Vagina (tissue), 2 donors: ENCODE results near the gene GPD1L.

Experiments used
- POLR2AphosphoS5 ChIP-seq, 2 donors: sonication (generic); formaldehyde crosslinking; IDR thresholded peaks; one replicate each; pipeline ENCODE4 v1.9.0; 2017; ENCODE audit warnings: antibody characterized with exemption in 2 of 2, mild to moderate bottlenecking in 2 of 2, low read depth in 1 of 2; ENCODE audit not compliant: insufficient read depth in 1 of 2
- TF ChIP-seq, protein P1 (sequence below), 3 experiments: fragments of 450-650 bp in 2 of 3; fragments of 200-600 bp in 1 of 3; sonication (generic) in 1 of 3; IDR thresholded peaks; one replicate each; pipeline ENCODE4 v1.5.1; 2017 to 2019; ENCODE audit warnings: antibody characterized with exemption in 3 of 3, mild to moderate bottlenecking in 2 of 3, moderate library complexity in 2 of 3

DNA sequence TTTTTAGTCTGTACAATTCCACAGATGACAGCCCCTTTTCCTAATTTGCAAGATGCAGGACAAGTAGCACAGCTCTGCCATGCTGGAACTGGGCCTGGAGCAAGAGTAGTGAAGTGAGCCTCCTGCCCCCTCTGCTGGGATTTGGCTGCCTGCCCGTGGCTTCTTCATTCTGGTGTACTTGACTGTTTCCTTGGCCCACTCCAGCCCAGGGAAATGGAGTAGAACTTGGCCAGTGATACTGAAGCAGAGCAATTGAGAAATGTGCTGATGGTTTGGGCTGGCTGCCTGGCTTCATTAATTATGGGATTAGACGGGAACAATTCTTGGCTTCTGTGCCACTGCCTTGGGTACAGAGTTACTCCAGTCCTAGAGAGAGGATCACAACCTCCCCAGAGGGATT, 2.8 kb downstream of the GPD1L start:
- TF ChIP-seq, protein P1, sequence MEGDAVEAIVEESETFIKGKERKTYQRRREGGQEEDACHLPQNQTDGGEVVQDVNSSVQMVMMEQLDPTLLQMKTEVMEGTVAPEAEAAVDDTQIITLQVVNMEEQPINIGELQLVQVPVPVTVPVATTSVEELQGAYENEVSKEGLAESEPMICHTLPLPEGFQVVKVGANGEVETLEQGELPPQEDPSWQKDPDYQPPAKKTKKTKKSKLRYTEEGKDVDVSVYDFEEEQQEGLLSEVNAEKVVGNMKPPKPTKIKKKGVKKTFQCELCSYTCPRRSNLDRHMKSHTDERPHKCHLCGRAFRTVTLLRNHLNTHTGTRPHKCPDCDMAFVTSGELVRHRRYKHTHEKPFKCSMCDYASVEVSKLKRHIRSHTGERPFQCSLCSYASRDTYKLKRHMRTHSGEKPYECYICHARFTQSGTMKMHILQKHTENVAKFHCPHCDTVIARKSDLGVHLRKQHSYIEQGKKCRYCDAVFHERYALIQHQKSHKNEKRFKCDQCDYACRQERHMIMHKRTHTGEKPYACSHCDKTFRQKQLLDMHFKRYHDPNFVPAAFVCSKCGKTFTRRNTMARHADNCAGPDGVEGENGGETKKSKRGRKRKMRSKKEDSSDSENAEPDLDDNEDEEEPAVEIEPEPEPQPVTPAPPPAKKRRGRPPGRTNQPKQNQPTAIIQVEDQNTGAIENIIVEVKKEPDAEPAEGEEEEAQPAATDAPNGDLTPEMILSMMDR (IDR thresholded peaks at IDR 0.05): no peak
- peak; percentile 11 to 75 for TF ChIP-seq POLR2AphosphoS5 (IDR thresholded peaks at IDR 0.05; ENCODE audit: insufficient read depth in 1 of 2, low read depth in 1 of 2)
